GM12865 (cell line): Measurements from ENCODE around the gene LMAN1L.

Source experiments
- DNase-seq: peaks from one replicate; pipeline ENCODE4 v3.0.0; 2010; ENCODE audit warnings: low read depth
- H3K4me3 ChIP-seq: 2 replicates; pipeline ENCODE4 v1.5.1; 2011; ENCODE audit warnings: mild to moderate bottlenecking, low read depth, low read length, control low read depth
- TF ChIP-seq, protein P1 (sequence below): IDR thresholded peaks from 2 replicates; pipeline ENCODE4 v1.5.1; 2011; ENCODE audit warnings: low read length, control low read depth, low read depth, inconsistent platforms; ENCODE audit not compliant: insufficient read depth; ENCODE audit errors: missing control alignments

Gene LMAN1L

DNA sequence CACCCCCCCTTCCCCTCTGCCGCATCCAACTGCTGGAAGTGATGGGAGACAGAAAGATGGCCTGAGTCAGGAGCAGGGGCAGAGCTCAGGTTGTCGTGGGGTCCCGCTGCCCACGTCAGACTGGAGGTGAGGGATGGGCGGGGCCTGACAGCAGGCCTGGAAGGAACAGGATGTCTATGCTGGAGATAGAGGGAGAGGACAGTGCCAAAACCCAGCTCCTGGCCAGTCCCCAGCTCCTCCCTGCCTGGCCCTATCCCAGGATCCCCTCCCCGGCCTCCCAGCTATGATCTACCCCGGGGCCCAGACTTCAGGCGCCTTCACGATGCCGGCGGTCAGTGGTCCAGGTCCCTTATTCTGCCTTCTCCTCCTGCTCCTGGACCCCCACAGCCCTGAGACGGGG is at the start of gene LMAN1L:
LMAN1L (plus strand) TSS at position 303 of the 400 bp plus-strand sequence; CDS start at position 323, 20 bp downstream.
- DNase-seq = no peak
- TF ChIP-seq, protein P1, sequence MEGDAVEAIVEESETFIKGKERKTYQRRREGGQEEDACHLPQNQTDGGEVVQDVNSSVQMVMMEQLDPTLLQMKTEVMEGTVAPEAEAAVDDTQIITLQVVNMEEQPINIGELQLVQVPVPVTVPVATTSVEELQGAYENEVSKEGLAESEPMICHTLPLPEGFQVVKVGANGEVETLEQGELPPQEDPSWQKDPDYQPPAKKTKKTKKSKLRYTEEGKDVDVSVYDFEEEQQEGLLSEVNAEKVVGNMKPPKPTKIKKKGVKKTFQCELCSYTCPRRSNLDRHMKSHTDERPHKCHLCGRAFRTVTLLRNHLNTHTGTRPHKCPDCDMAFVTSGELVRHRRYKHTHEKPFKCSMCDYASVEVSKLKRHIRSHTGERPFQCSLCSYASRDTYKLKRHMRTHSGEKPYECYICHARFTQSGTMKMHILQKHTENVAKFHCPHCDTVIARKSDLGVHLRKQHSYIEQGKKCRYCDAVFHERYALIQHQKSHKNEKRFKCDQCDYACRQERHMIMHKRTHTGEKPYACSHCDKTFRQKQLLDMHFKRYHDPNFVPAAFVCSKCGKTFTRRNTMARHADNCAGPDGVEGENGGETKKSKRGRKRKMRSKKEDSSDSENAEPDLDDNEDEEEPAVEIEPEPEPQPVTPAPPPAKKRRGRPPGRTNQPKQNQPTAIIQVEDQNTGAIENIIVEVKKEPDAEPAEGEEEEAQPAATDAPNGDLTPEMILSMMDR = no peak

DNA sequence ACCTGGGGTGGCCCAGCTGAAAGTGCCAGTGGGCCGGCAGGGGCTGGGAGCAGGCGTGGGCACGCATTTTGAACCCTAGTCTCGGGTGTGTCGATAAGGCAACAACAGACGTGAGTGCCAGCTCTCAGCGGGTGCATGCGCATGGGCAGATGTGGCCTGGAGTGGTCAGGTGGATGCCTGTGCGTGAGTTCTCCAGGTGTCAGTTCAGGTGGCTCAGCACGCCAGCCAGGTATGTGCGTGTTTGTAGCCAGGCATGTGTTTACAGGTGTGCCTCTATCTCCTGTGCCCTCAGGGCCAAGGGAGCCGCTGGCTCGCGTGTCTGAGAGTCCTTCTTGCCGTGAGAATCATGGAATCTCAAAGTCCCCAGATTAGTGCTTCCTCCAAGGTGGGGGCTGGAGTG is 49.2 kb upstream of the LMAN1L start:
- DNase-seq = no peak
- TF ChIP-seq, protein P1 = no peak
- H3K4me3 ChIP-seq = no peak overlapping the region

More for the DNA sequence above, at the start of gene LMAN1L:
- H3K4me3 ChIP-seq = no peak within 1 kb of the TSS

DNA sequence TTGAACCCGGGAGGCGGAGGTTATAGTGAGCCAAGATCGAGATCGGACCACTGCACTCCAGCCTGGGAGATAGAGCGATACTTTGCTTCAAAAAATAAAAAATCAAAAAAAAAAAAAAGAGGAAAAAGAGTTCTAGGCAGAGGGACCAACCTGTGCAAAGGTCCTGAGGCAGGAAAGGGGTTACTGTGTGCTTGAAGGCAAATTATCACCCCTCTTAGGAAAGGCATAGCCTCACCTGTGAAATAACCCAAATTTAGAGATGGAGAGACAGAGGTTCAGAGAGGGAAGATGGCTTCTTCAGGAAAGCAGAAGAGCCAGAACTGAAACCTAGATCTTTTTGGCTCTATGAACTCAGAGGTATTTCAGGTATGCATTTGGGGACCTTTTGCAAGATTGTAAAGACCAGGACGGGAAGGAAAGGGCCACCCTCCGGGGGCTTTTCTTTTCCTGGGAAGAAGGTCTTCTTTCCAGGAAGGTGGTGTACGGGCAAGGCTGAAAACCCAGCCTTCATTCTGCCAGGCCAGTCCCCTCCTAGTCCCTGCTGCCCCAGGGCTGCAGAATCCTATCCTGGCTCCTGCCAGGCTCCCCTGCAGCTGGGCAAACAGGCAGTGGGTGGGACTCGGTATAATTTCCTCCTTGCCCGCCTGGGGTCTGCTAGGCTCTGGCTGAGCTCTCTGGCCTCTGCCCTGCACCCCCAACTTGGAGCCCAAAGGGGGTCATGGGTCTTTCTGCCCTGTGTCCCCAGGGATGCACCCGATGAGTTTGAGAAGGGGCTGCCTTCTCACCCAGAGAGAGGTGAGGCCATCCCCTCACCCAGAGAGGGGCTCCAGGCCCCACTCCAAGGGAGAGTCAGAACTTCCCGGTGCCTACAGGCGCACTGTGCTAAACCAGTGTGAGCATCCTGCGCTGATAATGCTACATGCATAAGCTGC is 45.2 kb upstream of the LMAN1L start:
- DNase-seq = no peak

DNA sequence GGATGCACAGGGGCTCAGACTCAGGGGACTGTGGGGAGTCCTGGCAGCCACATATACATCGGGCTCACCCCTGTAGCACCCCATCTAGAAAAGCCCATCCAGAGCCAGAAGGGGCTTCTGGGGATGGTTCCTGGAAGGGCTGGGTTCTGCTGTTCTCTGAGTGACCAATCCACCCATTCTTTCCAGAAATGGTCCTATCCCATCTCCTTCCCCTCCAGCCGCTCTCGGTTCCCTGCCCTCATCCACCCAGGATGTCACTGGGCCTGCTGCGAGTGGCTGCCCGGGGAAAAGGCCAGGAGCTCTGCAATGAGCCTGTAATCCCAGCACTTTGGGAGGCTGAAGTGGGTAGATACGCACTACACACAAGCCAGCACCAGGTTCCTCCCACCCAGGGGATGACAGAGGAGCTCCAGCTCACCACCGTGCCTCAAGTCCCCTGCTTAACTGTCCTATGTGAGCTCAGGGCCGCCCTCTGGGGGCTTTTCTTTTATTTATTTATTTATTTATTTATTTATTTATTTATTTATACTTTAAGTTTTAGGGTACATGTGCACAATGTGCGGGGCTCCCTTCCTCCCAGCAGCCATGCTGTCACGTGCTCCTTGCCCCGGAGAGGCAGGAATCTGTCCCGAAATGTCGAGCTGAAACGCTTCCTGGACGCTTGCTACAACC is 44.4 kb upstream of the LMAN1L start:
- TF ChIP-seq, protein P1 = no peak
- no peak overlapping the region for H3K4me3 ChIP-seq
- DNase-seq = no peak

More for the DNA sequence above, 45.2 kb upstream of the LMAN1L start:
- H3K4me3 ChIP-seq = no peak overlapping the region
- TF ChIP-seq, protein P1 = no peak

DNA sequence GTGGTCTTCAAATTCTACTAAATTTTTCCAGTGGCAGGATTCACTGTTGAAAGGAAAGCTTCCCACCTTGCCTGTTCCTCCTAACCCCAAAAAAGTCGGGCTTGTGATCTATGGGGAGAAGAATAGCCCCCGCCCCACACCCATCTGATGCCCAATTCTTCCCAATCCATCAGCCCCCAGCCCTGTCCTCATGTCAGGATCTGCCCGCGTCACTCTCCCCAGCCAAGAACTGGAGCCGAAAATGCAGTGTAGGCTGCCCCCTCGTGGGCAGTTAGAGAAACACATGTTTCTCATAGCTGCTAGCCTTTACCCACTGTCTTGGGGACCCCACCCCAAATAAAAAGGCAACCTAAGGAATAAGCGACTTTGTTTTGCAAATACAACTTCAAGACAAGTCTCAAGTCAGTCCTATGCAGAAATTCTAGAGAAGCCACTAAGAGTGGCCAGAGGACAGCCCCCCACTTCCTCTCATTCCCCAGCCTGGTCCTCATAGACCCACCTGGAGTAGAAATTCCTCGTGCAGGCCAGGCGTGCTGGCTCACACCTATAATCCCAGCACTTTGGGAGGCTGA is 43.8 kb upstream of the LMAN1L start:
- TF ChIP-seq, protein P1 = peak; percentile 74
- DNase-seq = peak; percentile 66
- H3K4me3 ChIP-seq = no peak overlapping the region

DNA sequence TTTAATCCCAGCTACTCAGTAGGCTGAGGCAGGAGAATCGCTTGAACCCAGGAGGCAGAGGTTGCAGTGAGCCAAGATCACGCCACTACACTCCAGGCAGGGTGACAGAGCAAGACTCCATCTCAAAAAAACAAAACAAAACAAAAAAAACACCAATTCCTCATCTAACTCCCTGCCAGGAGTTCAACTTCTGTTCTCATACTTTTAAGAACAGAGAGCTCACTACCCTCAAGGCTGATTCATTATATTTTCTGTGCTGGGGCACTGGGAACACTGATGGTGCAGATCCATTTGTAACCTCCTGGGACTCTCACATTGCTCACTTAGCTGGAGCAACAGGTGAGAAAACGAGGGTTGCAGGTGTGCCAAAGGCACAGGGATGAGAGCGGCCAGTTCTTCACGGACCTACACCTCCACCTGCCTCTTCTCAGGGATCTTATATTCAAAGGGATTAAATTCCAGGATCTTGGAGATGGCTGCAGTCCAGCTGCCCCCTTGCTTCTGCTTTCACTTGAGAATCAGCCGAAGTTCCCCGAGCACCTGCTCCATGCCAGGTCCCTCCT is 43.1 kb upstream of the LMAN1L start:
- H3K4me3 ChIP-seq = no peak overlapping the region
- TF ChIP-seq, protein P1 = no peak
- DNase-seq = no peak
